Measurements from ENCODE around the gene XPR1.

- no peak for TF ChIP-seq CTCF (IDR thresholded peaks at IDR 0.05)
- no peak for TF ChIP-seq POLR2AphosphoS5 (IDR thresholded peaks at IDR 0.05; ENCODE audit: low read depth, low read length)
- no peak for TF ChIP-seq SIN3A (IDR thresholded peaks at IDR 0.05; ENCODE audit: borderline replicate concordance, insufficient read depth, low read depth, low read length)
- TF ChIP-seq TCF7L2 (IDR thresholded peaks at IDR 0.05; ENCODE audit: low read depth, low read length): no peak
These were observed 112.0 kb downstream of the XPR1 start for GRCh38 chr1:180743868-180744267.
